GM12891 (cell line): ENCODE data around the gene CBY2.

ENCODE experiments used
- DNase-seq: peaks from one replicate; pipeline ENCODE4 v3.0.0; 2011; ENCODE audit warnings: low spot score; ENCODE audit not compliant: insufficient read length
- FAIRE-seq: peaks from 2 replicates; lab custom pipeline; 2011; peaks lifted over from hg19 to GRCh38; lab: Jason Lieb, UNC
- PAX5 ChIP-seq: IDR thresholded peaks from 2 replicates; pipeline ENCODE4 v1.6.1; 2011; ENCODE audit warnings: low read length, moderate library complexity, mild to moderate bottlenecking; ENCODE audit not compliant: insufficient read depth, severe bottlenecking
- POLR2A ChIP-seq: IDR thresholded peaks from 2 replicates; pipeline ENCODE4 v1.6.1; 2011; ENCODE audit warnings: low read depth, low read length, control low read depth
- POLR2AphosphoS5 ChIP-seq: IDR thresholded peaks from 2 replicates; pipeline ENCODE4 v1.6.1; 2011; ENCODE audit warnings: low read depth, low read length, control low read depth
- POU2F2 ChIP-seq: IDR thresholded peaks from 2 replicates; pipeline ENCODE4 v1.6.1; 2011; ENCODE audit warnings: low read depth, mild to moderate bottlenecking, control low read depth, low read length, moderate library complexity
- SPI1 ChIP-seq: IDR thresholded peaks from 2 replicates; pipeline ENCODE4 v1.6.1; 2011; ENCODE audit warnings: low read depth, low read length, control low read depth
- TAF1 ChIP-seq: IDR thresholded peaks from 2 replicates; pipeline ENCODE4 v1.6.1; 2011; ENCODE audit warnings: low read depth, low read length, control low read depth

The CBY2 gene

DNA sequence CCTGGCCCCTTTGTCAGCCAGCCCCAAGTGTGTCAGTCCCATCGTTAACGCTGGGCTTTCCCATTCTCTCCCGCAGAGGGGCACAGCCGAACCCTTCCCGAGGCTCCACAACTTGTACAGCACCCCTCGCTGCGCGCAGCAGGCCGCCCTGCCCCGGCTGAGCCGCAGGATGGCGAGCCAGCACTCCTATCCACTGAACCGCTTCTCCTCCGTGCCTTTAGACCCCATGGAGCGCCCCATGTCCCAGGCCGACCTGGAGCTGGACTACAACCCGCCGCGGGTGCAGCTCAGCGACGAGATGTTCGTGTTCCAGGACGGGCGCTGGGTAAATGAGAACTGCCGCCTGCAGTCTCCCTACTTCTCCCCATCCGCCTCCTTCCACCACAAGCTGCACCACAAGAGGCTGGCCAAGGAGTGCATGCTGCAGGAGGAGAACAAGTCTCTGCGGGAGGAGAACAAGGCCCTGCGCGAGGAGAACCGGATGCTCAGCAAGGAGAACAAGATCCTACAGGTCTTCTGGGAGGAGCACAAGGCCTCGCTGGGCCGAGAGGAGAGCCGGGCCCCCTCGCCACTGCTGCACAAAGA lies 11.1 kb downstream of the CBY2 start:
- DNase-seq (no peak), FAIRE-seq (no peak)
- no peak for TF ChIP-seq POLR2AphosphoS5
- no peak for TF ChIP-seq POU2F2
- TF ChIP-seq POLR2A = no peak
- TF ChIP-seq SPI1 = no peak
- no peak for TF ChIP-seq TAF1
- TF ChIP-seq PAX5 = no peak

GRCh38 chr13:45713721-45714120 lies 11.6 kb downstream of the CBY2 start:
- no peak for TF ChIP-seq PAX5
- no peak for TF ChIP-seq POU2F2
- TF ChIP-seq TAF1 = no peak
- no peak for TF ChIP-seq POLR2A
- TF ChIP-seq SPI1 = no peak
- no peak for TF ChIP-seq POLR2AphosphoS5
- DNase-seq (no peak), FAIRE-seq (no peak)

- TF ChIP-seq PAX5 (no peak), POLR2AphosphoS5 (no peak), POLR2A (no peak), SPI1 (no peak), TAF1 (no peak), POU2F2 (no peak)
- DNase-seq (no peak), FAIRE-seq (no peak)
Observed at GRCh38 chr13:45714170-45714569, 12.1 kb downstream of the CBY2 start.

- FAIRE-seq (no peak), DNase-seq (no peak)
- TF ChIP-seq POLR2A (no peak), PAX5 (no peak), TAF1 (no peak), POU2F2 (no peak), SPI1 (no peak), POLR2AphosphoS5 (no peak)
Observed at GRCh38 chr13:45715351-45715750, 13.2 kb downstream of the CBY2 start.

GRCh38 chr13:45717349-45717748 lies 15.2 kb downstream of the CBY2 start:
- DNase-seq (no peak), FAIRE-seq (no peak)

GRCh38 chr13:45718063-45718462 lies 15.9 kb downstream of the CBY2 start:
- TF ChIP-seq PAX5 = no peak
- no peak for TF ChIP-seq SPI1
- TF ChIP-seq POLR2A = no peak
- no peak for TF ChIP-seq POU2F2
- no peak for TF ChIP-seq TAF1
- TF ChIP-seq POLR2AphosphoS5 = no peak
- peak; percentile 83 for FAIRE-seq
- no peak for DNase-seq

More at GRCh38 chr13:45717349-45717748, 15.2 kb downstream of the CBY2 start:
- TF ChIP-seq SPI1 = no peak
- no peak for TF ChIP-seq TAF1
- no peak for TF ChIP-seq PAX5
- TF ChIP-seq POLR2AphosphoS5 = no peak
- TF ChIP-seq POU2F2 = no peak

DNA sequence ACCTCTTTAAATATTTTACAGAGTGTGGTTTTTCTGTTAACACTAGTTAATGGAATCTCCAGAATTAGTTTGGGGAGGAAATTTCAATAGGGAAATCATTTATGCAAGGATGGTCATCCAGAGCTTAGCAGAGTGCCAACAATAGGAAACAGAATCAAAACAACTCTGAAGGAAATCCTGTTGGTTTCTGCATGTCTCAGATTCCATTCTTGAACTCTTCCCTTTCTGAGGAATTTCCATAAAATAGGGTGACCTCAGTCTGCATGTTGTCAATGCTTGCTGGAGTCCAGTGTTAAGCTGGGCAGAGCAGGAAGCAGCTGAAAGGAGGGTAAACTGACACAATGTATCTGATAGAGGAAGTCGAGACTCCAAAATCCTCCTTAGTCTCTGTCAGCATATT lies 16.9 kb downstream of the CBY2 start:
- FAIRE-seq = no peak
- TF ChIP-seq PAX5 = no peak
- no peak for TF ChIP-seq POU2F2
- no peak for TF ChIP-seq SPI1
- TF ChIP-seq POLR2A = no peak
- TF ChIP-seq TAF1 = no peak
- TF ChIP-seq POLR2AphosphoS5 = no peak
- no peak for DNase-seq

DNA sequence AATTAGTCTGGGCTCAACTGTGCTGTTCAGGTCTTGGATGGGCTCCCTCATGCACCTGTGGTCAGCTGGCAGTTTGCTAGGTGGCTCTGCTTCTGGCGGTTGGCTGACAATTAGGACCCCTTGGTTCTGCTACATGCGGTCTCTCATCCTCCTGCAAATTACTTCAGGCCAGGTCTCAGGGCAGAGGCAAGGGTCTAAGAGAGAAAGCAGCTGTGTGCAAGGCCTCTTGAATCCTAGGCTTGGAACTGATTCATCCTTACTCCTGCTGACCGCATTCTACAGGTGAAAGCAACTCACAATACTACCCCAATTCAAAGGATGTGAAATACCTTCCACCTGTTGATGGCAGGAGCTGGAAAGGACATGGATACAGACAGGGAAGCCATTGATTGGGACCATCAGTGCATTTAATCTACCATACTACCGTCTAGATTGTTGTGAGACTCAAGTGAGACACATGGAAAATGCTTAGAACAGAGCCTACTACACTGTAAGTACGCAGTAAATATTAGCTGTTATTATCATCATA lies 19.1 kb downstream of the CBY2 start:
- FAIRE-seq = no peak
- DNase-seq = no peak
- TF ChIP-seq SPI1 (no peak), TAF1 (no peak), PAX5 (no peak), POLR2AphosphoS5 (no peak), POU2F2 (no peak), POLR2A (no peak)

DNA sequence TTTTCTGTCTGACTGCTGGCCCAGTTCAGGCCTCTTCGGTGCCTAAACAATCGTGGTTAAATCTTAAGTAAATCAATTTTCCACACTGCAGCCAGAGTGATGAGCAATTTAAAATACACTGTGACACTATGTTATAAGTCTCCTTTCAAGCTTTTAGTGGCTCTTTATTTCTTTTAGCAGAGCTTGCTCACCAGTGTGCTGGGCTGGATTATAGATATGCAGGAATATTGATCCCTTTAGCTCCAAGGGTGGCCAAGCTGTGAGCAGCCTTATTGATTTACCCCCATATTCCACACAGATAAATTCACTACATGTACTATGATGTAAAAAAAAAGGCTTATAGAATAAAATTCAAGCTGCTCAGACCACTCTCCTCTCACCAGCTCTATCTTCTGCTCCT lies 21.7 kb downstream of the CBY2 start:
- FAIRE-seq (no peak), DNase-seq (no peak)
- TF ChIP-seq TAF1 (no peak), PAX5 (no peak), POLR2A (no peak), SPI1 (no peak), POU2F2 (no peak), POLR2AphosphoS5 (no peak)

- FAIRE-seq (peak; percentile 61), DNase-seq (peak; percentile 33)
- TF ChIP-seq POU2F2 = no peak
- TF ChIP-seq PAX5 = no peak
- no peak for TF ChIP-seq POLR2A
- no peak for TF ChIP-seq TAF1
- TF ChIP-seq SPI1 = no peak
- no peak for TF ChIP-seq POLR2AphosphoS5
Observed at GRCh38 chr13:45728759-45729158, 26.6 kb downstream of the CBY2 start.
